HepG2 (cell line): Measurements from ENCODE around the gene MEF2D. TPM values are rescaled to one million over a fixed set of nuclear protein-coding genes. Genes with fewer than 3 reads are reported as not detected.

Source experiments
- ATF7 ChIP-seq, 2 experiments: fragments of 450-650 bp in 1 of 2; sonication (generic) in 1 of 2; formaldehyde crosslinking in 1 of 2; IDR thresholded peaks; 2 replicates each; pipeline versions ENCODE4 v1.4.0 to v1.6.1; 2016 to 2020; ENCODE audit warnings: antibody characterized with exemption in 1 of 2, mild to moderate bottlenecking in 1 of 2, missing genetic modification reagents in 1 of 2
- CBX1 ChIP-seq: IDR thresholded peaks from one replicate; pipeline ENCODE4 v1.6.1; 2016; ENCODE audit warnings: antibody characterized with exemption, low read depth
- CBX2 ChIP-seq, 2 experiments: fragments of 200-600 bp in 1 of 2; sonication (generic); formaldehyde crosslinking in 1 of 2; IDR thresholded peaks; 2 replicates each; pipeline versions ENCODE4 v1.7.0 to v1.8.1; 2018 to 2022; ENCODE audit warnings: low read depth in 2 of 2, low read length in 1 of 2, mild to moderate bottlenecking in 1 of 2, missing genetic modification reagents in 1 of 2
- GTF2F1 ChIP-seq: fragments of 150-350 bp; IDR thresholded peaks from 2 replicates; pipeline ENCODE4 v1.6.1; 2014; ENCODE audit warnings: low read length
- NFE2 ChIP-seq: sonication (generic); formaldehyde crosslinking; IDR thresholded peaks from 2 replicates; pipeline ENCODE4 v1.4.0; 2020; ENCODE audit warnings: missing genetic modification reagents
- NR3C1 ChIP-seq: sonication (generic); formaldehyde crosslinking; IDR thresholded peaks from 2 replicates; pipeline ENCODE4 v1.4.0; 2020; ENCODE audit warnings: missing genetic modification reagents
- POGK ChIP-seq: sonication (generic); formaldehyde crosslinking; conservative IDR thresholded peaks from 2 replicates; pipeline ENCODE4 v1.8.0; 2022; ENCODE audit warnings: mild to moderate bottlenecking, moderate library complexity, missing genetic modification reagents
- RCOR2 ChIP-seq: IDR thresholded peaks from 2 replicates; pipeline ENCODE4 v1.6.1; 2016; ENCODE audit warnings: missing biosample characterization, missing genetic modification reagents
- RNF219 ChIP-seq: sonication (generic); formaldehyde crosslinking; IDR thresholded peaks from 2 replicates; pipeline ENCODE4 v1.5.0; 2020; ENCODE audit warnings: mild to moderate bottlenecking, missing genetic modification reagents
- SATB2 ChIP-seq: sonication (generic); formaldehyde crosslinking; IDR thresholded peaks from 2 replicates; pipeline ENCODE4 v1.5.0; 2020; ENCODE audit warnings: missing genetic modification reagents
- SNRNP70 ChIP-seq: fragments of 200-400 bp; formaldehyde crosslinking; IDR thresholded peaks from 2 replicates; pipeline ENCODE4 v1.6.1; 2017; ENCODE audit warnings: mild to moderate bottlenecking, low read depth, low read length, moderate library complexity
- TAF15 ChIP-seq: fragments of 200-400 bp; formaldehyde crosslinking; IDR thresholded peaks from one replicate; pipeline ENCODE4 v1.6.1; 2018; ENCODE audit warnings: mild to moderate bottlenecking, low read depth, low read length; ENCODE audit not compliant: poor library complexity, severe bottlenecking
- TBX3 ChIP-seq: fragments of 450-650 bp; IDR thresholded peaks from 2 replicates; pipeline ENCODE4 v1.6.1; 2017; ENCODE audit warnings: antibody characterized with exemption, mild to moderate bottlenecking, inconsistent platforms, borderline replicate concordance
- TFAP4 ChIP-seq: sonication (generic); IDR thresholded peaks from 2 replicates; pipeline ENCODE4 v1.6.1; 2016; ENCODE audit warnings: low read depth, borderline replicate concordance
- TOPORS ChIP-seq: sonication (generic); formaldehyde crosslinking; IDR thresholded peaks from 2 replicates; pipeline ENCODE4 v1.8.0; 2023; ENCODE audit warnings: mild to moderate bottlenecking, missing genetic modification reagents
- ZFP82 ChIP-seq: sonication (generic); formaldehyde crosslinking; IDR thresholded peaks from 2 replicates; pipeline ENCODE4 v1.5.1; 2020; ENCODE audit warnings: mild to moderate bottlenecking, missing genetic modification reagents, borderline replicate concordance
- ZIK1 ChIP-seq: sonication (generic); formaldehyde crosslinking; IDR thresholded peaks from 2 replicates; pipeline ENCODE4 v1.5.0; 2020; ENCODE audit warnings: mild to moderate bottlenecking, low read depth, missing genetic modification reagents, borderline replicate concordance
- ZKSCAN5 ChIP-seq: sonication (generic); formaldehyde crosslinking; IDR thresholded peaks from 2 replicates; pipeline ENCODE4 v1.5.1; 2020; ENCODE audit warnings: mild to moderate bottlenecking, missing genetic modification reagents
- ZNF180 ChIP-seq: sonication (generic); formaldehyde crosslinking; IDR thresholded peaks from 2 replicates; pipeline ENCODE4 v1.4.0; 2020; ENCODE audit warnings: low read depth, missing genetic modification reagents, borderline replicate concordance
- ZNF337 ChIP-seq: sonication (generic); formaldehyde crosslinking; IDR thresholded peaks from 2 replicates; pipeline ENCODE4 v1.5.1; 2020; ENCODE audit warnings: missing genetic modification reagents, low read depth, mild to moderate bottlenecking, borderline replicate concordance
- ZNF652 ChIP-seq: IDR thresholded peaks from 2 replicates; pipeline ENCODE4 v1.6.1; 2016; ENCODE audit warnings: low read depth, borderline replicate concordance
- ZNF720 ChIP-seq: sonication (generic); formaldehyde crosslinking; IDR thresholded peaks from 2 replicates; pipeline ENCODE4 v1.4.0; 2020; ENCODE audit warnings: missing genetic modification reagents
- polyA plus RNA-seq, 8 experiments: library from polyadenylated mRNA; depleted of rRNA in 3 of 8; stranded (reverse) in 7 of 8; unstranded in 1 of 8; fragments of >200 nt; fragmentation: Illumina TruSeq in 4 of 8; extraction: Trizol in 4 of 8; gene quantifications; 2 replicates each; pipeline versions ENCODE4 v1.2.1 to v1.2.3, GENCODE V29; 2011 to 2016; ENCODE audit warnings: low read depth in 4 of 8, missing spikeins in 1 of 8, mixed read lengths in 1 of 8; ENCODE audit not compliant: insufficient read depth in 1 of 8
- total RNA-seq, 5 experiments: library from RNA; depleted of rRNA; stranded (reverse); fragments of >200 nt; fragmentation: Illumina TruSeq; extraction: Trizol; gene quantifications; 2 replicates each; pipeline ENCODE4 v1.2.3, GENCODE V29; 2016; ENCODE audit warnings: low read depth in 1 of 5
- TF ChIP-seq, protein P1 (sequence below): sonication (generic); formaldehyde crosslinking; IDR thresholded peaks from 2 replicates; pipeline ENCODE4 v1.4.0; 2020; ENCODE audit warnings: missing genetic modification reagents

MEF2D gene
- total and polyA plus RNA-seq, 2 of the 13 experiments (the other 11 are each of a cell fraction or from before 2014, with no cell fraction given): 1.6 to 3.9 TPM

DNA sequence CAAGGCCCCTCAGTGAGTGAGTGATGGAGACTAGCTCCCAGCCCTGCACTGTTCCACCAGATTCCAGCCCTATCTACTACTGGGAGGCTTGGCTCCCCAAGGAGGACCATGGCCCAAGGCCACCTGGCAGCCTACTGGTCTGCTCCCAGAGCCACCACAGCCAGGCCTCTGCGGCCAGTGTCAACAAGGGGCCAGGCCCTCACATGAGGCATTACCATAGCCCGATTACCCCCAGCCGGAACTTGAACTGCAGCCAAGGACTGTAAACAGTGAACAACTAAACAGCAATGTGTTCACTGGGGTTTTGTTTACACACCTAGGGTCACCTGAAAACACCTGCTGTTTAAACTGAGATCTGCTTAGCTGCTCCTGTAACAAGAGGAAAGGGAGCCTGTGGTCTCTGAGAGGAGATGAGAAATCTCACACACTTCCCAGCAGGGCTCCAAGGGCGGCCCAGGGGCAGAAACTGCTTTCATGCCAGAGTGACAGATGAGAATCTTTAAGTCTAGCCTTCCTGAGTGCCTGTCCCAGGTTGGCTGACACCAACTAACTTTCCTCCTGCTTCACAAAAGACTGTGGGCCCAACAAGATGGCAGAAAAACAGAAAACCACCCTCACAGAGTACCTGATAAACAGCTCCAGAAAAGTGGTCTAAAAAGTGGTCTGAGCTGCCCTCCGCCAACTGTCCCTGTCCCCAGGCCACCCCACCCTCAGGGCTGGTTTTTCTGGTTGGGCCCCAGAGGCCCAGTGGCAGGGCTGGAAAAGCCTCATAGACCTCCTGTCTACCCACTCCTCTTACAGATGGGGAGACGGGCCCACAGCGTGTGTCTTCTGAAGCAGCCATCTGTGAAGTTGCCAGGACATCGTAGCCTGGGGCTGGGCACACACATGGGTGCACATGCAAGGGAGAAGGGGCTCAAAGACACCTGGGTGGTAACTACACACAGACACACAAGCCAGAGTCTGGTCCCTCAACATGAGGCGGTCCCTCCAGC, 28.8 kb downstream of the MEF2D start (continued):
- TF ChIP-seq CBX2 (IDR thresholded peaks at IDR 0.05; ENCODE audit: low read depth, low read length) (no peak), CBX2 (CRISPR knock-in tag; IDR thresholded peaks at IDR 0.05; ENCODE audit: low read depth) (no peak), ATF7 (IDR thresholded peaks at IDR 0.05) (no peak), ATF7 (CRISPR knock-in tag; IDR thresholded peaks at IDR 0.05) (peak; percentile 92), ZIK1 (CRISPR knock-in tag) (peak; percentile 80; the same call in 1 of the 2 replicates), TFAP4 (peak; percentile 92; the same call in 1 of the 2 replicates), ZNF337 (CRISPR knock-in tag) (no peak), SNRNP70 (no peak), NR3C1 (CRISPR knock-in tag) (no peak), ZNF720 (CRISPR knock-in tag) (no peak), ZNF180 (no peak), POGK (peak; percentile 91), CBX1 (peak; percentile 56), SATB2 (CRISPR knock-in tag) (no peak), ZFP82 (CRISPR knock-in tag) (no peak; the same call in 1 of the 2 replicates), RCOR2 (CRISPR knock-in tag) (peak; percentile 97), ZKSCAN5 (peak; percentile 75; the same call in 1 of the 2 replicates), ZNF652 (no peak; the same call in 1 of the 2 replicates), NFE2 (CRISPR knock-in tag) (no peak), GTF2F1 (no peak), TAF15 (no peak), TBX3 (peak; percentile 80; the same call in 1 of the 2 replicates), RNF219 (CRISPR knock-in tag) (peak; percentile 95; the same call in 1 of the 2 replicates), TOPORS (CRISPR knock-in tag) (no peak; the same call in 1 of the 2 replicates)
- TF ChIP-seq, protein P1, sequence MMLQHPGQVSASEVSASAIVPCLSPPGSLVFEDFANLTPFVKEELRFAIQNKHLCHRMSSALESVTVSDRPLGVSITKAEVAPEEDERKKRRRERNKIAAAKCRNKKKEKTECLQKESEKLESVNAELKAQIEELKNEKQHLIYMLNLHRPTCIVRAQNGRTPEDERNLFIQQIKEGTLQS (CRISPR knock-in tag): peak; percentile 38; the same call in 1 of the 2 replicates
